Measurements from ENCODE around the gene NTNG2. TPM values are rescaled to one million over a fixed set of nuclear protein-coding genes. Genes with fewer than 3 reads are reported as not detected.

NTNG2 gene
- total RNA-seq, 2 donors from 2014 or later = 1.3 TPM

GRCh38 chr9:132146039-132146438 is 15.8 kb upstream of the NTNG2 start:
- TF ChIP-seq CTCF (conservative IDR thresholded peaks at IDR 0.05) = no peak
- Mint-ChIP-seq H3K27ac (no peak overlapping the region), H3K4me3 (no peak overlapping the region), H3K9me3 (no peaks in the 10 kb centered on the region), H3K27me3 (ENCODE audit: insufficient read depth) (peaks cover 7% of the 10 kb centered on the region), H3K4me1 (peaks cover 7% of the 10 kb centered on the region), H3K36me3 (ENCODE audit: low read depth) (no peaks in the 10 kb centered on the region)
- Histone ChIP-seq H3K27me3 (ENCODE audit: control insufficient read depth, insufficient read depth, low read length, poor library complexity, severe bottlenecking) (no peaks in the 10 kb centered on the region), H3K9me3 (ENCODE audit: control insufficient read depth, low read length) (no peaks in the 10 kb centered on the region), H3K27ac (ENCODE audit: low read depth, low read length) (no peak overlapping the region), H3K4me3 (ENCODE audit: low read length) (no peak overlapping the region), H3K4me1 (ENCODE audit: control insufficient read depth, insufficient read depth, low read length) (no peaks in the 10 kb centered on the region), H3K36me3 (ENCODE audit: control insufficient read depth, insufficient read depth, low read length) (no peaks in the 10 kb centered on the region), H3K9ac (ENCODE audit: extremely low read depth, low read length, poor library complexity, severe bottlenecking) (no peak overlapping the region)
- DNase-seq = no peak
- WGBS, 2 experiments (ENCODE audit: insufficient coverage in 1 of 2, insufficient read length in 1 of 2) = 93 to 96% methylated on average over 11 to 12 of the region's 12 CpGs

- DNase-seq = no peak
- Histone ChIP-seq H3K4me1 (ENCODE audit: control insufficient read depth, insufficient read depth, low read length) (no peaks in the 10 kb centered on the region), H3K9me3 (ENCODE audit: control insufficient read depth, low read length) (no peaks in the 10 kb centered on the region), H3K27me3 (ENCODE audit: control insufficient read depth, insufficient read depth, low read length, poor library complexity, severe bottlenecking) (no peaks in the 10 kb centered on the region), H3K36me3 (ENCODE audit: control insufficient read depth, insufficient read depth, low read length) (no peaks in the 10 kb centered on the region), H3K4me3 (ENCODE audit: low read length) (no peak overlapping the region), H3K27ac (ENCODE audit: low read depth, low read length) (no peak overlapping the region), H3K9ac (ENCODE audit: extremely low read depth, low read length, poor library complexity, severe bottlenecking) (no peak overlapping the region)
- Mint-ChIP-seq H3K4me3 (no peak overlapping the region), H3K27me3 (ENCODE audit: insufficient read depth) (peaks cover 10% of the 10 kb centered on the region), H3K4me1 (peaks cover 3% of the 10 kb centered on the region), H3K9me3 (no peaks in the 10 kb centered on the region), H3K36me3 (ENCODE audit: low read depth) (no peaks in the 10 kb centered on the region), H3K27ac (no peak overlapping the region)
- WGBS, 2 experiments (ENCODE audit: insufficient coverage in 1 of 2, insufficient read length in 1 of 2) = 95 to 96% methylated on average over 13 of the region's 13 CpGs
- TF ChIP-seq CTCF (conservative IDR thresholded peaks at IDR 0.05) = no peak
Measured at GRCh38 chr9:132146575-132146974, 15.3 kb upstream of the NTNG2 start.

DNA sequence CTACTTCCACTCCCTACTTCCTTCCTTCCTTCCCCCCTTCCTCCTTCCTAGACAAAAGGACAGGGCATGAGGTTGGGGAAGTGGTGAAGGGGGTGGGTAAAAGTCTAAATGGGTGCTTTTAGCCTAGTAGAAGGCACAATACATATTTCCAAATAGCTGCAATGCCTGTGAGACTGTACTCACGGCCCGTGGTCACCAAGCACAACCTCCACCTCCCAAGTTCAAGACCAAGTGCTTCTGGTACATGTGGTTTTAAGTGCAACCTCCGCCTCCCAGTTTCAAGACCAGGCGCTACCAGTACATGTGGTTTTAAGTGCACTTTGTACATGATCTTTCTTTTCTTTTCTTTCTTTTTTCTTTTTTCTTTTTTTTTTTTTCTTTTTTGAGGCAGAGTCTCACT is 14.5 kb upstream of the NTNG2 start:
- Histone ChIP-seq H3K4me1 (ENCODE audit: control insufficient read depth, insufficient read depth, low read length) (no peaks in the 10 kb centered on the region), H3K27ac (ENCODE audit: low read depth, low read length) (no peak overlapping the region), H3K9ac (ENCODE audit: extremely low read depth, low read length, poor library complexity, severe bottlenecking) (no peak overlapping the region), H3K9me3 (ENCODE audit: control insufficient read depth, low read length) (no peaks in the 10 kb centered on the region), H3K4me3 (ENCODE audit: low read length) (no peak overlapping the region), H3K27me3 (ENCODE audit: control insufficient read depth, insufficient read depth, low read length, poor library complexity, severe bottlenecking) (no peaks in the 10 kb centered on the region), H3K36me3 (ENCODE audit: control insufficient read depth, insufficient read depth, low read length) (no peaks in the 10 kb centered on the region)
- whole genome bisulfite sequencing, 2 experiments (ENCODE audit: insufficient coverage in 1 of 2, insufficient read length in 1 of 2) = 91 to 97% methylated on average over 2 to 4 of the region's 4 CpGs
- no peak overlapping the region for H3K27ac Mint-ChIP-seq
- no peaks in the 10 kb centered on the region for H3K4me1 Mint-ChIP-seq
- H3K9me3 Mint-ChIP-seq = no peaks in the 10 kb centered on the region
- no peak for DNase-seq
- H3K27me3 Mint-ChIP-seq (ENCODE audit: insufficient read depth) = peaks cover 10% of the 10 kb centered on the region
- H3K4me3 Mint-ChIP-seq = no peak overlapping the region
- no peak for TF ChIP-seq CTCF (conservative IDR thresholded peaks at IDR 0.05)
- no peaks in the 10 kb centered on the region for H3K36me3 Mint-ChIP-seq (ENCODE audit: low read depth)

Data from endodermal cell (in vitro differentiated cells).